GM19035 (cell line): ENCODE measurements around the gene NOS1.

Experiments used
- ATAC-seq: cut with Tn5 transposase; IDR thresholded peaks from one replicate; pipeline ENCODE4 v1.9.1; 2021; ENCODE audit not compliant: unreplicated experiment

NOS1 gene

GRCh38 chr12:117365049-117365616 is 3.7 kb upstream of the NOS1 start:
- ATAC-seq, result no peak

- ATAC-seq, result no peak
These were observed 2.6 kb upstream of the NOS1 start for GRCh38 chr12:117363953-117364486.

GRCh38 chr12:117363056-117363662 is 1.7 kb upstream of the NOS1 start:
- no peak for ATAC-seq

GRCh38 chr12:117362391-117362790 is 965 bp upstream of the NOS1 start:
- no peak for ATAC-seq

- no peak for ATAC-seq
These were observed 479 bp upstream of the NOS1 start for GRCh38 chr12:117361905-117362304.

- ATAC-seq, result no peak
These were observed 677 bp downstream of the NOS1 start for GRCh38 chr12:117360551-117361346.

GRCh38 chr12:117360222-117360550 is 1.2 kb downstream of the NOS1 start:
- ATAC-seq, result no peak

GRCh38 chr12:117359029-117359845 is 2.2 kb downstream of the NOS1 start:
- no peak for ATAC-seq

GRCh38 chr12:117356048-117356447 is 5.4 kb downstream of the NOS1 start:
- ATAC-seq, result no peak

GRCh38 chr12:117352883-117353282 is 8.5 kb downstream of the NOS1 start:
- ATAC-seq, result no peak

- ATAC-seq, result no peak
These were observed 9.2 kb downstream of the NOS1 start for GRCh38 chr12:117352206-117352605.

- no peak for ATAC-seq
These were observed 11.3 kb downstream of the NOS1 start for GRCh38 chr12:117350140-117350539.

- no peak for ATAC-seq
These were observed 13.8 kb downstream of the NOS1 start for GRCh38 chr12:117347588-117347987.

- ATAC-seq, result no peak
These were observed 16.7 kb downstream of the NOS1 start for GRCh38 chr12:117344716-117345115.

GRCh38 chr12:117343849-117344248 is 17.6 kb downstream of the NOS1 start:
- no peak for ATAC-seq

- ATAC-seq, result no peak
These were observed 18.1 kb downstream of the NOS1 start for GRCh38 chr12:117343296-117343695.

- ATAC-seq, result no peak
These were observed 18.7 kb downstream of the NOS1 start for GRCh38 chr12:117342682-117343081.

GRCh38 chr12:117342247-117342646 is 19.2 kb downstream of the NOS1 start:
- no peak for ATAC-seq

GRCh38 chr12:117339104-117339503 is 22.3 kb downstream of the NOS1 start:
- no peak for ATAC-seq

GRCh38 chr12:117334855-117335587 is 26.4 kb downstream of the NOS1 start:
- ATAC-seq, result no peak

- ATAC-seq, result no peak
These were observed 27.4 kb downstream of the NOS1 start for GRCh38 chr12:117334051-117334450.
